ENCODE measurements around the gene ATP4B. TPM values are rescaled to one million over a fixed set of nuclear protein-coding genes. Genes with fewer than 3 reads are reported as not detected.
"Not testable (repeated sequence)": the region's sequence is repeated elsewhere in the genome, so short reads cannot be mapped to it uniquely, and the experiment has no call there.

Gene ATP4B
- total RNA-seq, 1 donor from 2014 or later: not detected

- Mint-ChIP-seq H3K36me3 (ENCODE audit: low read depth) (peaks cover 42% of the 10 kb centered on the region), H3K27ac (ENCODE audit: unreplicated experiment) (no peak overlapping the region), H3K27me3 (ENCODE audit: low read depth) (peaks cover 4% of the 10 kb centered on the region), H3K9me3 (peaks cover 3% of the 10 kb centered on the region), H3K4me1 (peaks cover 13% of the 10 kb centered on the region), H3K4me3 (peak overlapping the region; percentile 87)
- no peak for TF ChIP-seq CTCF (conservative IDR thresholded peaks at IDR 0.05)
- DNase-seq (ENCODE audit: low read depth, low spot score): no peak
Measured at GRCh38 chr13:113625965-113626721, 31.9 kb downstream of the ATP4B start.

- not testable (repeated sequence) for H3K9me3 Mint-ChIP-seq; H3K27me3 Mint-ChIP-seq (ENCODE audit: low read depth); DNase-seq (ENCODE audit: low read depth, low spot score); H3K27ac Mint-ChIP-seq (ENCODE audit: unreplicated experiment); H3K4me3 Mint-ChIP-seq
- peaks cover 13% of the 10 kb centered on the region for H3K4me1 Mint-ChIP-seq
- H3K36me3 Mint-ChIP-seq (ENCODE audit: low read depth): peaks cover 45% of the 10 kb centered on the region
Measured at GRCh38 chr13:113624640-113625304, 33.2 kb downstream of the ATP4B start.

- peaks cover 3% of the 10 kb centered on the region for H3K9me3 Mint-ChIP-seq
- H3K36me3 Mint-ChIP-seq (ENCODE audit: low read depth): peaks cover 43% of the 10 kb centered on the region
- H3K4me1 Mint-ChIP-seq: peaks cover 13% of the 10 kb centered on the region
- peaks cover 4% of the 10 kb centered on the region for H3K27me3 Mint-ChIP-seq (ENCODE audit: low read depth)
- DNase-seq (ENCODE audit: low read depth, low spot score): no peak
- H3K4me3 Mint-ChIP-seq: no peak overlapping the region
- no peak for TF ChIP-seq CTCF (conservative IDR thresholded peaks at IDR 0.05)
- no peak overlapping the region for H3K27ac Mint-ChIP-seq (ENCODE audit: unreplicated experiment)
Measured at GRCh38 chr13:113624235-113624587, 33.8 kb downstream of the ATP4B start.

GRCh38 chr13:113623491-113624234 is 34.3 kb downstream of the ATP4B start:
- TF ChIP-seq CTCF (conservative IDR thresholded peaks at IDR 0.05): no peak
- peaks cover 15% of the 10 kb centered on the region for H3K4me1 Mint-ChIP-seq
- H3K4me3 Mint-ChIP-seq: peak overlapping the region; percentile 19
- peaks cover 4% of the 10 kb centered on the region for H3K27me3 Mint-ChIP-seq (ENCODE audit: low read depth)
- H3K36me3 Mint-ChIP-seq (ENCODE audit: low read depth): peaks cover 43% of the 10 kb centered on the region
- DNase-seq (ENCODE audit: low read depth, low spot score): peak; percentile 14
- H3K27ac Mint-ChIP-seq (ENCODE audit: unreplicated experiment): no peak overlapping the region
- peaks cover 3% of the 10 kb centered on the region for H3K9me3 Mint-ChIP-seq

- H3K4me1 Mint-ChIP-seq: peaks cover 18% of the 10 kb centered on the region
- no peak for TF ChIP-seq CTCF (conservative IDR thresholded peaks at IDR 0.05)
- peaks cover 4% of the 10 kb centered on the region for H3K27me3 Mint-ChIP-seq (ENCODE audit: low read depth)
Measured at GRCh38 chr13:113622791-113623490, 35.1 kb downstream of the ATP4B start.

GRCh38 chr13:113621986-113622550 is 35.9 kb downstream of the ATP4B start:
- peaks cover 46% of the 10 kb centered on the region for H3K36me3 Mint-ChIP-seq (ENCODE audit: low read depth)
- not testable (repeated sequence) for H3K9me3 Mint-ChIP-seq; H3K4me3 Mint-ChIP-seq; H3K27me3 Mint-ChIP-seq (ENCODE audit: low read depth); DNase-seq (ENCODE audit: low read depth, low spot score); H3K27ac Mint-ChIP-seq (ENCODE audit: unreplicated experiment)
- peaks cover 17% of the 10 kb centered on the region for H3K4me1 Mint-ChIP-seq

More at GRCh38 chr13:113622791-113623490, 35.1 kb downstream of the ATP4B start:
- Mint-ChIP-seq H3K36me3 (ENCODE audit: low read depth) (peaks cover 46% of the 10 kb centered on the region), H3K9me3 (peaks cover 3% of the 10 kb centered on the region), H3K4me3 (no peak overlapping the region), H3K27ac (ENCODE audit: unreplicated experiment) (no peak overlapping the region)
- DNase-seq (ENCODE audit: low read depth, low spot score): no peak

Data from neural crest cell (in vitro differentiated cells).